ENCODE data around the gene AHCTF1. TPM values are rescaled to one million over a fixed set of nuclear protein-coding genes. Genes with fewer than 3 reads are reported as not detected.

The AHCTF1 gene
- 37.7 to 46.4 TPM (median 39.2 TPM) in 3 replicates for total RNA-seq (2021)
- Bru-seq, nascent RNA = percentile 88 among the genes with signal in this experiment
- long read RNA-seq, experiment 1, full-length matches to known transcripts = 77 of 189 reads
- long read RNA-seq, experiment 1, partial matches to known transcripts = 69 of 189 reads
- long read RNA-seq, experiment 1, other reads (novel, unspliced or antisense) = 43 of 189 reads
- long read RNA-seq, experiment 2, full-length matches to known transcripts = 6 of 60 reads
- long read RNA-seq, experiment 2, partial matches to known transcripts = 34 of 60 reads
- long read RNA-seq, experiment 2, other reads (novel, unspliced or antisense) = 20 of 60 reads
- long read RNA-seq, experiment 3, partial matches to known transcripts = 3 of 3 reads
- long read RNA-seq, experiment 3, other reads (novel, unspliced or antisense) = 0 of 3 reads

DNA sequence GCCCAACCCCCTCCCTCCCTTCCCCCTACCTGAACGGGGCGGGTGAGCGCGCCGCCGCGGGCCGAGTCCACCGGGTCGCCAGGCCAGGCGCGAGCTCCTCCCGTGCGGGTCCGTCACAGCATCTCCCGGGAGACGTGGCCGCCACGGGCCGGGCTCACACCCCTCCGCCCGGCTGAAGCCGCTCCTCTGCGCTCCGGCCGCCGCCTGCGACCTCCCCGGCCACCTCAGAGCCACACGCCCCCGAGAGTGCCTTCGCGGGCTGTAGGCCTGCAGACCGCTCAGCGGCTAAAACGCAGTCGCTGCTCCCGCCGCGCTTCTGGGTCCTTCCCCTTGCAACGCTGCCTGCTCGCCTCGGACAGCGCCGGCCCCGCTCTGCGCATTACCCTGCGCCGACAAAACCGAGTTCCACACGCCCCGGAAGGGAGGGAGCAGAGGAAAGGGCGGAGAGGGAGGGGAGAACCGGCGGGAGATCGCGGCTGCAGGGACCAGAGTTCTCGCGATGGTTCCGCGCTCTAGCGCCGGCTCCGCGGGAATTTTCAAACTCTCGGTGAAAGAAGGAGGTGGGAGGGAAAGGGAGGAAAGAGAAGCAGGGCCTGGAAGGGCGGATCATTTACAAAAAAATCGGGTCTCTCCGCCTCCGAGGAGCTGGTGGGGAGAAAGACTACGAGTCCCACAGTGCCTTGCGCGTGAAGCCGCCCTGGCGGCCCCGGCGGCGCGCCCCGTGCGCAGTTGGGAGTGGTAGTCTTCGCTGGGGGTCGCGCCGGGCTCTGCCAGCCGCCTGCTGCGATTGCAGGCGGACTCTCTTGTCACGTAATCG lies at the start of gene AHCTF1:
Gene AHCTF1, minus strand, starts transcription at position 400 of the 817 bp plus-strand sequence. CDS start 13,578 bp downstream, outside the sequence.
- ChIA-PET CTCF (interaction anchor here (0.9 to 1.0 kb wide), 2 partner anchors 40 to 215 kb away, joined by 3 read pairs; no protein-coding TSS in a partner anchor), POLR2A (interaction anchor here (0.6 to 0.8 kb wide), 2 partner anchors 120 to 180 kb away, joined by 3 to 4 read pairs; no protein-coding TSS in a partner anchor)
- Mint-ChIP-seq H3K9me3 (no peaks in the 10 kb centered on the region), H3K27me3 (ENCODE audit: low read depth) (no peaks in the 10 kb centered on the region), H3K4me1 (peaks cover 22% of the 10 kb centered on the region), H3K36me3 (peaks cover 15% of the 10 kb centered on the region), H3K4me3 (peak within 1 kb of the TSS; percentile 94), H3K27ac (peak within 1 kb of the TSS; percentile 97)
- ATAC-seq = peak; percentile 89
- peak; percentile 92 for DNase-seq (ENCODE audit: low spot score)
- 0 out of 2 replicates have a peak, but pooled peaks have one; percentile 11 for TF ChIP-seq ZNF416 (CRISPR knock-in tag; IDR thresholded peaks at IDR 0.05)
- 0 out of 2 replicates have a peak, but pooled peaks have one; percentile 36 for TF ChIP-seq ZNF121 (CRISPR knock-in tag; IDR thresholded peaks at IDR 0.05)
- TF ChIP-seq ZNF281 (CRISPR knock-in tag; IDR thresholded peaks at IDR 0.05) = peak; percentile 75
- no peak for TF ChIP-seq STAT6 (CRISPR knock-in tag; conservative IDR thresholded peaks at IDR 0.05; ENCODE audit: low read depth)
- TF ChIP-seq CTCF (IDR thresholded peaks at IDR 0.05) = no peak
- TF ChIP-seq JUN (CRISPR knock-in tag; IDR thresholded peaks at IDR 0.05) = peak; percentile 59
- no peak for TF ChIP-seq NFYB (CRISPR knock-in tag; conservative IDR thresholded peaks at IDR 0.05; ENCODE audit: low read depth)
- peak; percentile 74 for TF ChIP-seq MAX (CRISPR knock-in tag; IDR thresholded peaks at IDR 0.05)
- TF ChIP-seq, protein P1, sequence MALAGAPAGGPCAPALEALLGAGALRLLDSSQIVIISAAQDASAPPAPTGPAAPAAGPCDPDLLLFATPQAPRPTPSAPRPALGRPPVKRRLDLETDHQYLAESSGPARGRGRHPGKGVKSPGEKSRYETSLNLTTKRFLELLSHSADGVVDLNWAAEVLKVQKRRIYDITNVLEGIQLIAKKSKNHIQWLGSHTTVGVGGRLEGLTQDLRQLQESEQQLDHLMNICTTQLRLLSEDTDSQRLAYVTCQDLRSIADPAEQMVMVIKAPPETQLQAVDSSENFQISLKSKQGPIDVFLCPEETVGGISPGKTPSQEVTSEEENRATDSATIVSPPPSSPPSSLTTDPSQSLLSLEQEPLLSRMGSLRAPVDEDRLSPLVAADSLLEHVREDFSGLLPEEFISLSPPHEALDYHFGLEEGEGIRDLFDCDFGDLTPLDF (CRISPR knock-in tag; IDR thresholded peaks at IDR 0.05) = 0 out of 2 replicates have a peak, but pooled peaks have one; percentile 33
- no peak for TF ChIP-seq OVOL2 (CRISPR knock-in tag; IDR thresholded peaks at IDR 0.05; ENCODE audit: borderline replicate concordance)
- no peak for TF ChIP-seq ERG (CRISPR knock-in tag; IDR thresholded peaks at IDR 0.05)
- TF ChIP-seq, protein P2, sequence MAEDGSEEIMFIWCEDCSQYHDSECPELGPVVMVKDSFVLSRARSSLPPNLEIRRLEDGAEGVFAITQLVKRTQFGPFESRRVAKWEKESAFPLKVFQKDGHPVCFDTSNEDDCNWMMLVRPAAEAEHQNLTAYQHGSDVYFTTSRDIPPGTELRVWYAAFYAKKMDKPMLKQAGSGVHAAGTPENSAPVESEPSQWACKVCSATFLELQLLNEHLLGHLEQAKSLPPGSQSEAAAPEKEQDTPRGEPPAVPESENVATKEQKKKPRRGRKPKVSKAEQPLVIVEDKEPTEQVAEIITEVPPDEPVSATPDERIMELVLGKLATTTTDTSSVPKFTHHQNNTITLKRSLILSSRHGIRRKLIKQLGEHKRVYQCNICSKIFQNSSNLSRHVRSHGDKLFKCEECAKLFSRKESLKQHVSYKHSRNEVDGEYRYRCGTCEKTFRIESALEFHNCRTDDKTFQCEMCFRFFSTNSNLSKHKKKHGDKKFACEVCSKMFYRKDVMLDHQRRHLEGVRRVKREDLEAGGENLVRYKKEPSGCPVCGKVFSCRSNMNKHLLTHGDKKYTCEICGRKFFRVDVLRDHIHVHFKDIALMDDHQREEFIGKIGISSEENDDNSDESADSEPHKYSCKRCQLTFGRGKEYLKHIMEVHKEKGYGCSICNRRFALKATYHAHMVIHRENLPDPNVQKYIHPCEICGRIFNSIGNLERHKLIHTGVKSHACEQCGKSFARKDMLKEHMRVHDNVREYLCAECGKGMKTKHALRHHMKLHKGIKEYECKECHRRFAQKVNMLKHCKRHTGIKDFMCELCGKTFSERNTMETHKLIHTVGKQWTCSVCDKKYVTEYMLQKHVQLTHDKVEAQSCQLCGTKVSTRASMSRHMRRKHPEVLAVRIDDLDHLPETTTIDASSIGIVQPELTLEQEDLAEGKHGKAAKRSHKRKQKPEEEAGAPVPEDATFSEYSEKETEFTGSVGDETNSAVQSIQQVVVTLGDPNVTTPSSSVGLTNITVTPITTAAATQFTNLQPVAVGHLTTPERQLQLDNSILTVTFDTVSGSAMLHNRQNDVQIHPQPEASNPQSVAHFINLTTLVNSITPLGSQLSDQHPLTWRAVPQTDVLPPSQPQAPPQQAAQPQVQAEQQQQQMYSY (CRISPR knock-in tag; IDR thresholded peaks at IDR 0.05) = 0 out of 2 replicates have a peak, but pooled peaks have one; percentile 23
- TF ChIP-seq GABPB1 (CRISPR knock-in tag; IDR thresholded peaks at IDR 0.05) = peak; percentile 69; the same call in 1 of the 2 replicates
- no peak for TF ChIP-seq ZBTB43 (CRISPR knock-in tag; IDR thresholded peaks at IDR 0.05)
- TF ChIP-seq GRHL2 (CRISPR knock-in tag; IDR thresholded peaks at IDR 0.05; ENCODE audit: insufficient replicate concordance, severe bottlenecking) = no peak
- peak; percentile 89 for TF ChIP-seq FOXK1 (CRISPR knock-in tag; IDR thresholded peaks at IDR 0.05)
- no peak for TF ChIP-seq ZNF671 (CRISPR knock-in tag; IDR thresholded peaks at IDR 0.05)

Data from WTC11 (cell line).